HepG2 (cell line): ENCODE data around the gene CTPS2. TPM values are rescaled to one million over a fixed set of nuclear protein-coding genes. Genes with fewer than 3 reads are reported as not detected.

Source experiments
- ATAC-seq: fragments of 200-7000 bp; cut with Tn5 transposase; 3 replicates; pipeline ENCODE4 v1.9.1; 2020; ENCODE audit warnings: mild to moderate bottlenecking, moderate library complexity
- BruUV-seq: library from RNA; stranded (reverse); fragments of 400-500 nt; replicated peaks from 2 replicates; lab custom pipeline; 2021; lab: Mats Ljungman, UMichigan
- CTCF ChIA-PET: fragments of 300-600 bp; formaldehyde crosslinking; extraction: SDS; loops from one replicate; lab custom pipeline; 2021; ENCODE audit warnings: low total read pairs, inconsistent platforms, low intra/inter-chr PET ratio; lab: Yijun Ruan, JAX
- POLR2A ChIA-PET: fragments of 350-600 bp; sonication (Branson Sonifier 250); formaldehyde crosslinking; loops from one replicate; lab custom pipeline; 2020; ENCODE audit warnings: antibody characterized with exemption, inconsistent platforms; lab: Yijun Ruan, JAX
- DNase-seq: peaks from one replicate; pipeline ENCODE4 v3.0.0-alpha.2; 2015; ENCODE audit warnings: low spot score
- FAIRE-seq: peaks from 3 replicates; lab custom pipeline; 2011; peaks lifted over from hg19 to GRCh38; lab: Jason Lieb, UNC
- H2AFZ ChIP-seq: one replicate; pipeline ENCODE4 v1.6.1; 2011; ENCODE audit warnings: low read length, inconsistent platforms
- H3K27ac ChIP-seq: fragments of 300-600 bp; 3 replicates; pipeline ENCODE4 v1.8.0; 2011; ENCODE audit warnings: mixed run types, mild to moderate bottlenecking, mixed read lengths, low read length, inconsistent platforms; ENCODE audit not compliant: insufficient read depth; ENCODE audit errors: extremely low read length
- H3K27me3 ChIP-seq, 2 experiments: fragments of 200-600 bp in 1 of 2; 2 replicates in 1 of 2; 3 replicates in 1 of 2; pipeline versions ENCODE4 v1.6.0 to v1.8.0; 2011; ENCODE audit warnings: low read length in 2 of 2, mild to moderate bottlenecking in 2 of 2, moderate library complexity in 2 of 2, inconsistent platforms in 1 of 2; ENCODE audit not compliant: insufficient read depth in 2 of 2, control insufficient read depth in 1 of 2
- H3K36me3 ChIP-seq, 2 experiments: fragments of 200-600 bp in 1 of 2; replicated peaks in 1 of 2; 2 replicates in 1 of 2; 3 replicates in 1 of 2; pipeline versions ENCODE4 v1.5.1 to v1.8.0; 2011; ENCODE audit warnings: low read length in 2 of 2, inconsistent platforms in 1 of 2; ENCODE audit not compliant: insufficient read depth in 2 of 2, control insufficient read depth in 1 of 2
- H3K4me1 ChIP-seq: 2 replicates; pipeline ENCODE4 v1.5.1; 2012; ENCODE audit warnings: low read length, inconsistent platforms; ENCODE audit not compliant: insufficient read depth
- H3K4me2 ChIP-seq: 2 replicates; pipeline ENCODE4 v1.6.0; 2011; ENCODE audit warnings: low read depth, low read length, inconsistent platforms
- H3K4me3 ChIP-seq, 3 experiments: fragments of 200-600 bp in 1 of 3; sonication (generic), shearing (Covaris generic) in 1 of 3; replicated peaks in 1 of 3; 2 replicates each; pipeline ENCODE4 v1.5.1; 2011 to 2016; ENCODE audit warnings: low read length in 3 of 3, inconsistent platforms in 2 of 3, low read depth in 2 of 3, mild to moderate bottlenecking in 2 of 3, control low read depth in 1 of 3, mixed read lengths in 1 of 3; ENCODE audit not compliant: insufficient read depth in 1 of 3
- H3K79me2 ChIP-seq: one replicate; pipeline ENCODE4 v1.6.1; 2011; ENCODE audit warnings: low read length, inconsistent platforms; ENCODE audit not compliant: insufficient read depth
- H3K9ac ChIP-seq: 2 replicates; pipeline ENCODE4 v1.6.0; 2011; ENCODE audit warnings: mild to moderate bottlenecking, low read depth, low read length, inconsistent platforms; ENCODE audit not compliant: insufficient read depth
- H3K9me3 ChIP-seq: 2 replicates; pipeline ENCODE4 v1.5.1; 2012; ENCODE audit warnings: mild to moderate bottlenecking, low read length
- H4K20me1 ChIP-seq: 2 replicates; pipeline ENCODE4 v1.6.0; 2011; ENCODE audit warnings: inconsistent platforms, mild to moderate bottlenecking, low read length, moderate library complexity; ENCODE audit not compliant: insufficient read depth
- FOSL2 ChIP-seq: sonication (generic); formaldehyde crosslinking; IDR thresholded peaks from 2 replicates; pipeline ENCODE4 v1.4.0; 2020; ENCODE audit warnings: missing genetic modification reagents
- HNF4A ChIP-seq: sonication (generic); formaldehyde crosslinking; IDR thresholded peaks from 2 replicates; pipeline ENCODE4 v1.4.0; 2020; ENCODE audit warnings: missing genetic modification reagents
- JUND ChIP-seq: sonication (generic); formaldehyde crosslinking; IDR thresholded peaks from 2 replicates; pipeline ENCODE4 v1.8.0; 2022; ENCODE audit warnings: mild to moderate bottlenecking, missing genetic modification reagents
- MIXL1 ChIP-seq: IDR thresholded peaks from 2 replicates; pipeline ENCODE4 v1.6.1; 2016
- NCOA2 ChIP-seq: sonication (generic); formaldehyde crosslinking; IDR thresholded peaks from 2 replicates; pipeline ENCODE4 v1.8.0; 2022; ENCODE audit warnings: inconsistent platforms
- RNF2 ChIP-seq: fragments of 450-650 bp; conservative IDR thresholded peaks from 2 replicates; pipeline ENCODE4 v1.6.1; 2016; ENCODE audit warnings: low read depth
- SOX5 ChIP-seq: IDR thresholded peaks from 2 replicates; pipeline ENCODE4 v1.6.1; 2016; ENCODE audit warnings: borderline replicate concordance
- ZNF512B ChIP-seq: sonication (generic); formaldehyde crosslinking; IDR thresholded peaks from 2 replicates; pipeline ENCODE4 v1.5.1; 2020; ENCODE audit warnings: missing genetic modification reagents, mild to moderate bottlenecking, borderline replicate concordance
- ZNF773 ChIP-seq: sonication (generic); formaldehyde crosslinking; IDR thresholded peaks from 2 replicates; pipeline ENCODE4 v1.4.0; 2020; ENCODE audit warnings: missing genetic modification reagents, borderline replicate concordance
- WGBS: methylation state at CpG from one replicate; pipeline ENCODE4 v1.1.6; 2017; ENCODE audit warnings: low lambda C conversion rate; 5-methylcytosine and 5-hydroxymethylcytosine counted together
- in situ Hi-C: cut with HindIII; loops from 2 replicates; pipeline ENCODE4 v1.10.0; 2017; ENCODE audit warnings: low pct_unique_long_range_greater_than_20kb; ENCODE audit not compliant: extremely low pct_ligation_motif_present
- intact Hi-C: fragments of 100-400 bp; cut with micrococcal nuclease; formaldehyde crosslinking; loops from one replicate; pipeline ENCODE4 v1.10.0; 2022; ENCODE audit not compliant: unreplicated experiment
- polyA plus RNA-seq, 8 experiments: library from polyadenylated mRNA; depleted of rRNA in 3 of 8; stranded (reverse) in 7 of 8; unstranded in 1 of 8; fragments of >200 nt; fragmentation: Illumina TruSeq in 4 of 8; extraction: Trizol in 4 of 8; gene quantifications; 2 replicates each; pipeline versions ENCODE4 v1.2.1 to v1.2.3, GENCODE V29; 2011 to 2016; ENCODE audit warnings: low read depth in 4 of 8, missing spikeins in 1 of 8, mixed read lengths in 1 of 8; ENCODE audit not compliant: insufficient read depth in 1 of 8
- total RNA-seq, 5 experiments: library from RNA; depleted of rRNA; stranded (reverse); fragments of >200 nt; fragmentation: Illumina TruSeq; extraction: Trizol; gene quantifications; 2 replicates each; pipeline ENCODE4 v1.2.3, GENCODE V29; 2016; ENCODE audit warnings: low read depth in 1 of 5
- TF ChIP-seq, protein P1 (sequence below): sonication (generic); formaldehyde crosslinking; IDR thresholded peaks from 2 replicates; pipeline ENCODE4 v1.5.0; 2020; ENCODE audit warnings: mild to moderate bottlenecking, missing genetic modification reagents
- TF ChIP-seq, protein P2 (sequence below): sonication (generic); formaldehyde crosslinking; IDR thresholded peaks from 2 replicates; pipeline ENCODE4 v1.4.0; 2020; ENCODE audit warnings: missing genetic modification reagents, borderline replicate concordance

The CTPS2 gene
- total and polyA plus RNA-seq, 2 of the 13 experiments (the other 11 are each of a cell fraction or from before 2014, with no cell fraction given) = 10.3 to 26.1 TPM

DNA sequence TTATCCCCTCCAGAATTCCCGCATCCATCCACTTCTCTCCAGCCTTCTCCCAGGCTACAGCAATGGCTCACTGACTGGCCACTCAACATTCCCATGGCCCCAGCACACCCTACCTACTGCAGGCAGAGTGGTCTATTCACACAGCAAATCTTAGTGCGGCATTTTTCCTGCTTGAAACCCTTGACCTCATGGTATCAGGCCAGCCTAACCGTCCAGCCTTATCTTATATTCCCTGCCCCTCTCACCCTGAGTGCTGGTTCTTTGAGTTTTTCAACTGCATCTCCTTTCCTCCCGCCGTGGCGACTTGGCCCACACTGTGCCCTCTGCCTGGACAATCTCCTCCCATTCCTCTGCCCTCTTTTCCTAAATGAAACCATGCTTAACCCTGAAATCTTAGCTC is 72.5 kb downstream of the CTPS2 start:
- Histone ChIP-seq H3K9ac (no peak overlapping the region), H2AFZ (no peak overlapping the region), H3K79me2 (no peaks in the 10 kb centered on the region), H4K20me1 (no peaks in the 10 kb centered on the region), H3K36me3 (peaks cover 1 to 4% of the 10 kb centered on the region in 2 experiments; a peak in 1 of 5 replicates), H3K4me3 (no peak overlapping the region), H3K9me3 (no peaks in the 10 kb centered on the region), H3K27me3 (no peaks in the 10 kb centered on the region), H3K4me1 (no peaks in the 10 kb centered on the region), H3K4me2 (no peak overlapping the region), H3K27ac (no peak overlapping the region)
- intact Hi-C loops = no loop called here
- ChIA-PET CTCF (no interaction called here), POLR2A (no interaction called here)
- in situ Hi-C loops = no loop called here
- ATAC-seq = no peak
- no peak for DNase-seq
- WGBS = 100% methylated on average over 6 of the region's 6 CpGs
- no TSS peak for BruUV-seq
- FAIRE-seq = no peak
- TF ChIP-seq MIXL1 (CRISPR knock-in tag) (no peak), NCOA2 (CRISPR knock-in tag) (no peak), HNF4A (CRISPR knock-in tag) (no peak), RNF2 (no peak), ZNF773 (CRISPR knock-in tag) (no peak)
- TF ChIP-seq, protein P1, sequence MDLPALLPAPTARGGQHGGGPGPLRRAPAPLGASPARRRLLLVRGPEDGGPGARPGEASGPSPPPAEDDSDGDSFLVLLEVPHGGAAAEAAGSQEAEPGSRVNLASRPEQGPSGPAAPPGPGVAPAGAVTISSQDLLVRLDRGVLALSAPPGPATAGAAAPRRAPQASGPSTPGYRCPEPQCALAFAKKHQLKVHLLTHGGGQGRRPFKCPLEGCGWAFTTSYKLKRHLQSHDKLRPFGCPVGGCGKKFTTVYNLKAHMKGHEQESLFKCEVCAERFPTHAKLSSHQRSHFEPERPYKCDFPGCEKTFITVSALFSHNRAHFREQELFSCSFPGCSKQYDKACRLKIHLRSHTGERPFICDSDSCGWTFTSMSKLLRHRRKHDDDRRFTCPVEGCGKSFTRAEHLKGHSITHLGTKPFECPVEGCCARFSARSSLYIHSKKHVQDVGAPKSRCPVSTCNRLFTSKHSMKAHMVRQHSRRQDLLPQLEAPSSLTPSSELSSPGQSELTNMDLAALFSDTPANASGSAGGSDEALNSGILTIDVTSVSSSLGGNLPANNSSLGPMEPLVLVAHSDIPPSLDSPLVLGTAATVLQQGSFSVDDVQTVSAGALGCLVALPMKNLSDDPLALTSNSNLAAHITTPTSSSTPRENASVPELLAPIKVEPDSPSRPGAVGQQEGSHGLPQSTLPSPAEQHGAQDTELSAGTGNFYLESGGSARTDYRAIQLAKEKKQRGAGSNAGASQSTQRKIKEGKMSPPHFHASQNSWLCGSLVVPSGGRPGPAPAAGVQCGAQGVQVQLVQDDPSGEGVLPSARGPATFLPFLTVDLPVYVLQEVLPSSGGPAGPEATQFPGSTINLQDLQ (CRISPR knock-in tag) = no peak

GRCh38 chrX:16638533-16638932 is 73.9 kb downstream of the CTPS2 start:
- no peak overlapping the region for H3K9ac ChIP-seq
- H3K27ac ChIP-seq = no peak overlapping the region
- no peak overlapping the region for H3K4me3 ChIP-seq
- ATAC-seq = no peak
- DNase-seq = no peak
- no TSS peak for BruUV-seq
- H3K4me1 ChIP-seq = no peaks in the 10 kb centered on the region
- 97% methylated on average over 7 of the region's 7 CpGs for whole genome bisulfite sequencing
- peaks cover 1 to 4% of the 10 kb centered on the region in 2 experiments; a peak in 1 of 5 replicates for H3K36me3 ChIP-seq
- POLR2A ChIA-PET = no interaction called here
- CTCF ChIA-PET = no interaction called here
- no peaks in the 10 kb centered on the region for H3K27me3 ChIP-seq
- H3K4me2 ChIP-seq = no peak overlapping the region
- in situ Hi-C loops = no loop called here
- H4K20me1 ChIP-seq = no peaks in the 10 kb centered on the region
- H2AFZ ChIP-seq = no peak overlapping the region
- intact Hi-C loops = no loop called here
- no peaks in the 10 kb centered on the region for H3K79me2 ChIP-seq
- no peaks in the 10 kb centered on the region for H3K9me3 ChIP-seq
- no peak for FAIRE-seq
- TF ChIP-seq FOSL2 (CRISPR knock-in tag) (no peak), ZNF512B (CRISPR knock-in tag) (no peak), JUND (CRISPR knock-in tag) (no peak), SOX5 (CRISPR knock-in tag) (no peak)
- TF ChIP-seq, protein P2, sequence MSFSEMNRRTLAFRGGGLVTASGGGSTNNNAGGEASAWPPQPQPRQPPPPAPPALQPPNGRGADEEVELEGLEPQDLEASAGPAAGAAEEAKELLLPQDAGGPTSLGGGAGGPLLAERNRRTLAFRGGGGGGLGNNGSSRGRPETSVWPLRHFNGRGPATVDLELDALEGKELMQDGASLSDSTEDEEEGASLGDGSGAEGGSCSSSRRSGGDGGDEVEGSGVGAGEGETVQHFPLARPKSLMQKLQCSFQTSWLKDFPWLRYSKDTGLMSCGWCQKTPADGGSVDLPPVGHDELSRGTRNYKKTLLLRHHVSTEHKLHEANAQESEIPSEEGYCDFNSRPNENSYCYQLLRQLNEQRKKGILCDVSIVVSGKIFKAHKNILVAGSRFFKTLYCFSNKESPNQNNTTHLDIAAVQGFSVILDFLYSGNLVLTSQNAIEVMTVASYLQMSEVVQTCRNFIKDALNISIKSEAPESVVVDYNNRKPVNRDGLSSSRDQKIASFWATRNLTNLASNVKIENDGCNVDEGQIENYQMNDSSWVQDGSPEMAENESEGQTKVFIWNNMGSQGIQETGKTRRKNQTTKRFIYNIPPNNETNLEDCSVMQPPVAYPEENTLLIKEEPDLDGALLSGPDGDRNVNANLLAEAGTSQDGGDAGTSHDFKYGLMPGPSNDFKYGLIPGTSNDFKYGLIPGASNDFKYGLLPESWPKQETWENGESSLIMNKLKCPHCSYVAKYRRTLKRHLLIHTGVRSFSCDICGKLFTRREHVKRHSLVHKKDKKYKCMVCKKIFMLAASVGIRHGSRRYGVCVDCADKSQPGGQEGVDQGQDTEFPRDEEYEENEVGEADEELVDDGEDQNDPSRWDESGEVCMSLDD (CRISPR knock-in tag) = no peak
